ENCODE results near the gene IL1F10.

- no peak for TF ChIP-seq CTCF (IDR thresholded peaks at IDR 0.05; ENCODE audit: insufficient read depth, low read length, poor library complexity, severe bottlenecking)
- no peak for TF ChIP-seq EZH2phosphoT487 (conservative IDR thresholded peaks at IDR 0.05; ENCODE audit: low read length)
Measured at GRCh38 chr2:113118263-113118657, 50.5 kb downstream of the IL1F10 start.
